Measurements from ENCODE around the gene NAT9.

Gene NAT9

GRCh38 chr17:74803388-74803930, 27.3 kb upstream of the NAT9 start:
- no peaks in the 10 kb centered on the region for H3K4me1 ChIP-seq (ENCODE audit: control insufficient read depth, low read depth, low read length)
- no peaks in the 10 kb centered on the region for H3K27me3 ChIP-seq (ENCODE audit: control insufficient read depth, insufficient read depth, low read length)
- peaks cover 9% of the 10 kb centered on the region for H3K36me3 ChIP-seq (ENCODE audit: control insufficient read depth, low read depth, low read length)
- no peaks in the 10 kb centered on the region for H3K9me3 ChIP-seq (ENCODE audit: control insufficient read depth, low read depth, low read length)
- no peak overlapping the region for H3K27ac ChIP-seq (ENCODE audit: low read length)
- H3K9ac ChIP-seq (ENCODE audit: low read length), result no peak overlapping the region
- H3K4me3 ChIP-seq (ENCODE audit: low read length), result no peak overlapping the region

GRCh38 chr17:74801896-74802295, 25.8 kb upstream of the NAT9 start:
- Histone ChIP-seq H3K27ac (ENCODE audit: low read length) (no peak overlapping the region), H3K9ac (ENCODE audit: low read length) (no peak overlapping the region), H3K27me3 (ENCODE audit: control insufficient read depth, insufficient read depth, low read length) (no peaks in the 10 kb centered on the region), H3K4me1 (ENCODE audit: control insufficient read depth, low read depth, low read length) (no peaks in the 10 kb centered on the region), H3K9me3 (ENCODE audit: control insufficient read depth, low read depth, low read length) (no peaks in the 10 kb centered on the region), H3K4me3 (ENCODE audit: low read length) (no peak overlapping the region), H3K36me3 (ENCODE audit: control insufficient read depth, low read depth, low read length) (peaks cover 16% of the 10 kb centered on the region)

- Histone ChIP-seq H3K4me3 (ENCODE audit: low read length) (no peak overlapping the region), H3K27me3 (ENCODE audit: control insufficient read depth, insufficient read depth, low read length) (no peaks in the 10 kb centered on the region), H3K27ac (ENCODE audit: low read length) (no peak overlapping the region), H3K9me3 (ENCODE audit: control insufficient read depth, low read depth, low read length) (no peaks in the 10 kb centered on the region), H3K9ac (ENCODE audit: low read length) (no peak overlapping the region), H3K4me1 (ENCODE audit: control insufficient read depth, low read depth, low read length) (no peaks in the 10 kb centered on the region), H3K36me3 (ENCODE audit: control insufficient read depth, low read depth, low read length) (peaks cover 19% of the 10 kb centered on the region)
Measured at GRCh38 chr17:74800531-74800930, 24.4 kb upstream of the NAT9 start.

GRCh38 chr17:74799097-74799496, 23.0 kb upstream of the NAT9 start:
- Histone ChIP-seq H3K9me3 (ENCODE audit: control insufficient read depth, low read depth, low read length) (no peaks in the 10 kb centered on the region), H3K4me3 (ENCODE audit: low read length) (no peak overlapping the region), H3K9ac (ENCODE audit: low read length) (no peak overlapping the region), H3K4me1 (ENCODE audit: control insufficient read depth, low read depth, low read length) (no peaks in the 10 kb centered on the region), H3K27me3 (ENCODE audit: control insufficient read depth, insufficient read depth, low read length) (no peaks in the 10 kb centered on the region), H3K27ac (ENCODE audit: low read length) (no peak overlapping the region), H3K36me3 (ENCODE audit: control insufficient read depth, low read depth, low read length) (peaks cover 27% of the 10 kb centered on the region)

GRCh38 chr17:74798239-74798707, 22.1 kb upstream of the NAT9 start:
- H3K9ac ChIP-seq (ENCODE audit: low read length), result no peak overlapping the region
- peaks cover 27% of the 10 kb centered on the region for H3K36me3 ChIP-seq (ENCODE audit: control insufficient read depth, low read depth, low read length)

GRCh38 chr17:74797824-74798223, 21.7 kb upstream of the NAT9 start:
- Histone ChIP-seq H3K27me3 (ENCODE audit: control insufficient read depth, insufficient read depth, low read length) (no peaks in the 10 kb centered on the region), H3K9me3 (ENCODE audit: control insufficient read depth, low read depth, low read length) (no peaks in the 10 kb centered on the region), H3K27ac (ENCODE audit: low read length) (no peak overlapping the region), H3K9ac (ENCODE audit: low read length) (no peak overlapping the region), H3K4me1 (ENCODE audit: control insufficient read depth, low read depth, low read length) (no peaks in the 10 kb centered on the region), H3K4me3 (ENCODE audit: low read length) (no peak overlapping the region), H3K36me3 (ENCODE audit: control insufficient read depth, low read depth, low read length) (peaks cover 28% of the 10 kb centered on the region)

More at GRCh38 chr17:74798239-74798707, 22.1 kb upstream of the NAT9 start:
- H3K4me3 ChIP-seq (ENCODE audit: low read length), result no peak overlapping the region
- no peaks in the 10 kb centered on the region for H3K9me3 ChIP-seq (ENCODE audit: control insufficient read depth, low read depth, low read length)
- H3K27me3 ChIP-seq (ENCODE audit: control insufficient read depth, insufficient read depth, low read length), result no peaks in the 10 kb centered on the region
- H3K4me1 ChIP-seq (ENCODE audit: control insufficient read depth, low read depth, low read length), result no peaks in the 10 kb centered on the region
- no peak overlapping the region for H3K27ac ChIP-seq (ENCODE audit: low read length)

- H3K27me3 ChIP-seq (ENCODE audit: control insufficient read depth, insufficient read depth, low read length), result no peaks in the 10 kb centered on the region
- no peak overlapping the region for H3K9ac ChIP-seq (ENCODE audit: low read length)
- H3K4me3 ChIP-seq (ENCODE audit: low read length), result no peak overlapping the region
- no peaks in the 10 kb centered on the region for H3K4me1 ChIP-seq (ENCODE audit: control insufficient read depth, low read depth, low read length)
- H3K27ac ChIP-seq (ENCODE audit: low read length), result no peak overlapping the region
- peaks cover 33% of the 10 kb centered on the region for H3K36me3 ChIP-seq (ENCODE audit: control insufficient read depth, low read depth, low read length)
- no peaks in the 10 kb centered on the region for H3K9me3 ChIP-seq (ENCODE audit: control insufficient read depth, low read depth, low read length)
Measured at GRCh38 chr17:74796866-74797265, 20.7 kb upstream of the NAT9 start.

- Histone ChIP-seq H3K4me3 (ENCODE audit: low read length) (no peak overlapping the region), H3K9me3 (ENCODE audit: control insufficient read depth, low read depth, low read length) (no peaks in the 10 kb centered on the region), H3K9ac (ENCODE audit: low read length) (no peak overlapping the region), H3K36me3 (ENCODE audit: control insufficient read depth, low read depth, low read length) (peaks cover 33% of the 10 kb centered on the region), H3K4me1 (ENCODE audit: control insufficient read depth, low read depth, low read length) (no peaks in the 10 kb centered on the region), H3K27me3 (ENCODE audit: control insufficient read depth, insufficient read depth, low read length) (no peaks in the 10 kb centered on the region), H3K27ac (ENCODE audit: low read length) (no peak overlapping the region)
Measured at GRCh38 chr17:74796211-74796610, 20.1 kb upstream of the NAT9 start.

- H3K36me3 ChIP-seq (ENCODE audit: control insufficient read depth, low read depth, low read length), result peaks cover 32% of the 10 kb centered on the region
- H3K27me3 ChIP-seq (ENCODE audit: control insufficient read depth, insufficient read depth, low read length), result no peaks in the 10 kb centered on the region
- H3K9me3 ChIP-seq (ENCODE audit: control insufficient read depth, low read depth, low read length), result no peaks in the 10 kb centered on the region
- no peak overlapping the region for H3K27ac ChIP-seq (ENCODE audit: low read length)
- no peak overlapping the region for H3K9ac ChIP-seq (ENCODE audit: low read length)
- H3K4me3 ChIP-seq (ENCODE audit: low read length), result no peak overlapping the region
- H3K4me1 ChIP-seq (ENCODE audit: control insufficient read depth, low read depth, low read length), result no peaks in the 10 kb centered on the region
Measured at GRCh38 chr17:74795327-74796020, 19.3 kb upstream of the NAT9 start.

- Histone ChIP-seq H3K4me3 (ENCODE audit: low read length) (no peak overlapping the region), H3K27ac (ENCODE audit: low read length) (no peak overlapping the region), H3K36me3 (ENCODE audit: control insufficient read depth, low read depth, low read length) (peaks cover 18% of the 10 kb centered on the region), H3K9ac (ENCODE audit: low read length) (no peak overlapping the region), H3K9me3 (ENCODE audit: control insufficient read depth, low read depth, low read length) (no peaks in the 10 kb centered on the region), H3K4me1 (ENCODE audit: control insufficient read depth, low read depth, low read length) (no peaks in the 10 kb centered on the region), H3K27me3 (ENCODE audit: control insufficient read depth, insufficient read depth, low read length) (no peaks in the 10 kb centered on the region)
Measured at GRCh38 chr17:74792586-74793105, 16.5 kb upstream of the NAT9 start.

- H3K4me1 ChIP-seq (ENCODE audit: control insufficient read depth, low read depth, low read length), result no peaks in the 10 kb centered on the region
- no peak overlapping the region for H3K4me3 ChIP-seq (ENCODE audit: low read length)
- H3K36me3 ChIP-seq (ENCODE audit: control insufficient read depth, low read depth, low read length), result peaks cover 14% of the 10 kb centered on the region
- H3K27ac ChIP-seq (ENCODE audit: low read length), result no peak overlapping the region
- no peaks in the 10 kb centered on the region for H3K9me3 ChIP-seq (ENCODE audit: control insufficient read depth, low read depth, low read length)
- H3K27me3 ChIP-seq (ENCODE audit: control insufficient read depth, insufficient read depth, low read length), result no peaks in the 10 kb centered on the region
- no peak overlapping the region for H3K9ac ChIP-seq (ENCODE audit: low read length)
Measured at GRCh38 chr17:74790161-74791058, 14.3 kb upstream of the NAT9 start.
